ENCODE data around the gene ITGB4. TPM values are rescaled to one million over a fixed set of nuclear protein-coding genes. Genes with fewer than 3 reads are reported as not detected.

The ITGB4 gene
- total and polyA plus RNA-seq, 2 donors (not counting 3 experiments of a cell fraction or from before 2014, with no cell fraction given): 4.2 to 6.7 TPM

GRCh38 chr17:75724016-75725003, 3.1 kb downstream of the ITGB4 start:
- Histone ChIP-seq H3K4me3 (replicated peaks in 1 of 3; ENCODE audit: insufficient read depth in 1 of 3, low read depth in 1 of 3, low read length in 3 of 3) (no peak overlapping the region), H3K79me2 (ENCODE audit: control insufficient read depth, insufficient read depth, low read length) (no peaks in the 10 kb centered on the region), H3K27me3 (ENCODE audit: control insufficient read depth in 2 of 2, insufficient read depth in 2 of 2, low read length in 2 of 2) (peaks cover 6 to 9% of the 10 kb centered on the region in 2 experiments), H3K27ac (ENCODE audit: insufficient read depth, low read depth, low read length) (no peak overlapping the region), H4K20me1 (replicated peaks; ENCODE audit: control insufficient read depth, extremely low read depth, insufficient read depth, low read length) (no peaks in the 10 kb centered on the region), H3K9me1 (replicated peaks; ENCODE audit: control insufficient read depth, extremely low read depth, insufficient read depth, low read length) (no peaks in the 10 kb centered on the region), H2AFZ (ENCODE audit: low read depth, low read length) (no peak overlapping the region), H3K36me3 (ENCODE audit: control insufficient read depth in 2 of 2, extremely low read depth in 1 of 2, insufficient read depth in 2 of 2, low read length in 2 of 2) (no peaks in the 10 kb centered on the region), H3K4me1 (ENCODE audit: control insufficient read depth, extremely low read depth, insufficient read depth, low read length) (peaks cover 2% of the 10 kb centered on the region), H3K9me3 (replicated peaks; ENCODE audit: control insufficient read depth, insufficient read depth, low read length) (no peaks in the 10 kb centered on the region), H3K4me2 (ENCODE audit: insufficient read depth, low read length) (no peak overlapping the region), H3K9ac (replicated peaks; ENCODE audit: extremely low read depth, insufficient read depth, low read length) (no peak overlapping the region)
- intact Hi-C loops (cut with micrococcal nuclease) (no loop called here), dilution Hi-C loops (cut with MboI; ENCODE audit: extremely low pct_ligation_motif_present, low sequenced_read_pairs) (no loop called here)
- ChIA-PET POLR2A (no interaction called here), CTCF (interaction anchor here (0.9 to 4.8 kb wide), 5 partner anchors 9 to 91 kb away, joined by 3 to 24 read pairs (median 4); partner anchors contain the start of gene SMIM5)
- no peak for FAIRE-seq
- TF ChIP-seq CTCF (IDR thresholded peaks at IDR 0.05; ENCODE audit: extremely low read depth in 1 of 2, insufficient read depth in 1 of 2, low read depth in 1 of 2, low read length in 2 of 2) (no peak), MAX (IDR thresholded peaks at IDR 0.05; ENCODE audit: insufficient read depth, insufficient read length) (no peak), JUN (IDR thresholded peaks at IDR 0.05; ENCODE audit: borderline replicate concordance, insufficient read depth, insufficient read length, low read depth) (no peak), GATA2 (IDR thresholded peaks at IDR 0.05; ENCODE audit: insufficient read depth, insufficient read length, low read depth, low read length) (no peak), EZH2 (IDR thresholded peaks at IDR 0.05; ENCODE audit: borderline replicate concordance, low read depth, low read length, severe bottlenecking) (no peak), POLR2A (IDR thresholded peaks at IDR 0.05; ENCODE audit: low read depth, low read length) (no peak), FOS (IDR thresholded peaks at IDR 0.05; ENCODE audit: borderline replicate concordance, insufficient read depth, low read length) (no peak), POLR2AphosphoS5 (IDR thresholded peaks at IDR 0.05; ENCODE audit: insufficient read depth, low read depth, low read length) (no peak), MYC (IDR thresholded peaks at IDR 0.05; ENCODE audit: low read depth, low read length) (no peak)
- BruUV-seq (replicated peaks): no TSS peak
- no peak for DNase-seq (ENCODE audit: low read depth, low spot score)
